GM23248 (cell line): ENCODE measurements around the gene DNAI2.

ENCODE experiments used
- EZH2 ChIP-seq: fragments of 200-600 bp; sonication (generic); IDR thresholded peaks from 2 replicates; pipeline ENCODE4 v1.6.1; 2018; ENCODE audit warnings: antibody characterized with exemption, mild to moderate bottlenecking; ENCODE audit not compliant: insufficient read depth, poor library complexity, severe bottlenecking
- EZH2phosphoT487 ChIP-seq: fragments of 200-600 bp; sonication (generic); IDR thresholded peaks from 2 replicates; pipeline ENCODE4 v1.6.1; 2018; ENCODE audit warnings: antibody characterized with exemption, moderate library complexity, mild to moderate bottlenecking, low read depth; ENCODE audit not compliant: insufficient read depth

DNA sequence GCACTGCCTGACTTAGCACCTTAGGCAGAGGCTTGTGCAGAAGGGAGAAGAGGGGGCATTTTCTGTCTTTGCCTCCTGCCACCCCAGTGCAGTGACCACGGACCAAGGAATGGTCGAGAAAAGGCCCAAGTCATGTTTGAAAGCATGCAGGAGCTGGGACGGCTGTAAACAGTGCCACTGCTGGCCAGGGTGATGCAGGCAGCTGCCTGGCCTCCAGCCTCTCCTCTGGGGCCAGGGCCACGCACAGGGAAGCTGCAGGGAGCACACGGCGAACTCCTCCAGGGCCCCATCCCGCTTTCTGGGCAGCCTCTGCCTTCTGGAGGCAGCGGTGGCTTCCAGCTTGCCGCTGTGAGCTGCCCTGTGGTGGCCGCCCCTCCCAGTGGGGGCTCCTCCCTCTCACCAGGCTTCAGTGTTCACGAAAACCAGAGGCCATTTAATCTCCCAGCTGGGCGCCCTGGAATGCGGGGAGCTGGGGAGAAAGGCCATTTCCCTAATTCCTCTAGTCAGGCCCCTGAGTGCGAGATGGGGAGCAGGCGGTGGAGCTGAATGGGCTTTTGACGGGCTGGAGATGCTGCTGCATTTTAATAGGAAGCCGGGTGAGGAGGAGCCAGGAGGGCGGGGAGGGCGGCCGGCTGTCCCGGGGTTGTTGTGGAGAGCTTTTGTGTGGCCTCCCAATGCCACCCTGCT is 28.7 kb upstream of the DNAI2 start:
- TF ChIP-seq EZH2 (no peak), EZH2phosphoT487 (no peak)
